ENCODE results near the gene SERPINA12.
"Not testable (repeated sequence)": the region's sequence is repeated elsewhere in the genome, so short reads cannot be mapped to it uniquely, and the experiment has no call there.

SERPINA12 gene

GRCh38 chr14:94521375-94522114 is 12.3 kb upstream of the SERPINA12 start:
- DNase-seq (ENCODE audit: insufficient read length, low spot score) (no peak), FAIRE-seq (no peak)
- TF ChIP-seq POLR2A (IDR thresholded peaks at IDR 0.05; ENCODE audit: low read depth, low read length), result no peak

- FAIRE-seq, result no peak
- no peak for DNase-seq (ENCODE audit: insufficient read length, low spot score)
- TF ChIP-seq POLR2A (IDR thresholded peaks at IDR 0.05; ENCODE audit: low read depth, low read length), result no peak
These were observed 8.5 kb upstream of the SERPINA12 start for GRCh38 chr14:94517641-94518257.

- TF ChIP-seq POLR2A (IDR thresholded peaks at IDR 0.05; ENCODE audit: low read depth, low read length), result no peak
- no peak for FAIRE-seq
- DNase-seq (ENCODE audit: insufficient read length, low spot score), result no peak
These were observed 8.0 kb upstream of the SERPINA12 start for GRCh38 chr14:94517248-94517640.

- no peak for FAIRE-seq
- no peak for DNase-seq (ENCODE audit: insufficient read length, low spot score)
- no peak for TF ChIP-seq POLR2A (IDR thresholded peaks at IDR 0.05; ENCODE audit: low read depth, low read length)
These were observed 6.6 kb upstream of the SERPINA12 start for GRCh38 chr14:94515856-94516255.

- no peak for DNase-seq (ENCODE audit: insufficient read length, low spot score)
- no peak for FAIRE-seq
- TF ChIP-seq POLR2A (IDR thresholded peaks at IDR 0.05; ENCODE audit: low read depth, low read length), result no peak
These were observed 6.2 kb upstream of the SERPINA12 start for GRCh38 chr14:94515426-94515825.

- FAIRE-seq (no peak), DNase-seq (ENCODE audit: insufficient read length, low spot score) (no peak)
- no peak for TF ChIP-seq POLR2A (IDR thresholded peaks at IDR 0.05; ENCODE audit: low read depth, low read length)
These were observed 5.1 kb upstream of the SERPINA12 start for GRCh38 chr14:94514351-94514750.

- not testable (repeated sequence) for FAIRE-seq; DNase-seq (ENCODE audit: insufficient read length, low spot score)
These were observed 1.2 kb upstream of the SERPINA12 start for GRCh38 chr14:94510481-94510880.

- FAIRE-seq, result no peak
- no peak for TF ChIP-seq POLR2A (IDR thresholded peaks at IDR 0.05; ENCODE audit: low read depth, low read length)
- DNase-seq (ENCODE audit: insufficient read length, low spot score), result no peak
These were observed 3.6 kb downstream of the SERPINA12 start for GRCh38 chr14:94505641-94506040.

- FAIRE-seq (no peak), DNase-seq (ENCODE audit: insufficient read length, low spot score) (no peak)
- TF ChIP-seq POLR2A (IDR thresholded peaks at IDR 0.05; ENCODE audit: low read depth, low read length), result no peak
These were observed 4.1 kb downstream of the SERPINA12 start for GRCh38 chr14:94505206-94505605.

- FAIRE-seq, result no peak
- DNase-seq (ENCODE audit: insufficient read length, low spot score), result no peak
- TF ChIP-seq POLR2A (IDR thresholded peaks at IDR 0.05; ENCODE audit: low read depth, low read length), result no peak
These were observed 7.4 kb downstream of the SERPINA12 start for GRCh38 chr14:94501588-94502516.

- DNase-seq (ENCODE audit: insufficient read length, low spot score) (no peak), FAIRE-seq (no peak)
- no peak for TF ChIP-seq POLR2A (IDR thresholded peaks at IDR 0.05; ENCODE audit: low read depth, low read length)
These were observed 9.0 kb downstream of the SERPINA12 start for GRCh38 chr14:94500264-94500663.

- DNase-seq (ENCODE audit: insufficient read length, low spot score) (no peak), FAIRE-seq (no peak)
- no peak for TF ChIP-seq POLR2A (IDR thresholded peaks at IDR 0.05; ENCODE audit: low read depth, low read length)
These were observed 9.6 kb downstream of the SERPINA12 start for GRCh38 chr14:94499673-94500072.

GRCh38 chr14:94498215-94498614 is 11.1 kb downstream of the SERPINA12 start:
- no peak for FAIRE-seq
- no peak for TF ChIP-seq POLR2A (IDR thresholded peaks at IDR 0.05; ENCODE audit: low read depth, low read length)
- DNase-seq (ENCODE audit: insufficient read length, low spot score), result no peak

GRCh38 chr14:94494085-94494484 is 15.2 kb downstream of the SERPINA12 start:
- FAIRE-seq, result no peak
- TF ChIP-seq POLR2A (IDR thresholded peaks at IDR 0.05; ENCODE audit: low read depth, low read length), result no peak
- DNase-seq (ENCODE audit: insufficient read length, low spot score), result no peak

All from H54 (cell line).